ENCODE data around the gene REXO5. TPM values are rescaled to one million over a fixed set of nuclear protein-coding genes. Genes with fewer than 3 reads are reported as not detected.

Gene REXO5
- total and polyA plus RNA-seq, 9 of the 15 experiments (the other 6 are each of a cell fraction or from before 2014, with no cell fraction given) = 10.5 to 45.1 (median 25.4) TPM

- TF ChIP-seq ASH1L (IDR thresholded peaks at IDR 0.05; ENCODE audit: borderline replicate concordance, low read depth, partially characterized antibody) (peak; percentile 24), ID3 (CRISPR knock-in tag; IDR thresholded peaks at IDR 0.05) (no peak), ID3 (tag; IDR thresholded peaks at IDR 0.05) (no peak), PRMT5 (CRISPR knock-in tag; IDR thresholded peaks at IDR 0.05) (peak; percentile 10; the same call in 1 of the 2 replicates), PTBP1 (IDR thresholded peaks at IDR 0.05; ENCODE audit: low read depth, low read length) (no peak), CTBP1 (IDR thresholded peaks at IDR 0.05; ENCODE audit: borderline replicate concordance) (peak; percentile 55; the same call in 1 of the 2 replicates), ARID3A (IDR thresholded peaks at IDR 0.05; ENCODE audit: borderline replicate concordance, low read depth, low read length) (no peak), ARNT (IDR thresholded peaks at IDR 0.05) (peak; percentile 35 to 41; a peak in 1 of 4 replicates), NR2C1 (IDR thresholded peaks at IDR 0.05) (peak; percentile 86), NR2C1 (tag; IDR thresholded peaks at IDR 0.05) (peak; percentile 81), ZFP1 (CRISPR knock-in tag; IDR thresholded peaks at IDR 0.05) (no peak), ZNF507 (tag; conservative IDR thresholded peaks at IDR 0.05) (no peak), TAF9B (IDR thresholded peaks at IDR 0.05; ENCODE audit: partially characterized antibody) (peak; percentile 97), ZNF586 (CRISPR knock-in tag; conservative IDR thresholded peaks at IDR 0.05) (no peak), THRB (CRISPR knock-in tag; conservative IDR thresholded peaks at IDR 0.05) (peak; percentile 5; the same call in 1 of the 2 replicates), NCOA6 (IDR thresholded peaks at IDR 0.05) (no peak; the same call in 1 of the 2 replicates), HMG20A (CRISPR knock-in tag; conservative IDR thresholded peaks at IDR 0.05) (no peak), ZBTB1 (CRISPR knock-in tag; IDR thresholded peaks at IDR 0.05; ENCODE audit: borderline replicate concordance, low read depth) (peak; percentile 73; the same call in 1 of the 2 replicates), TGIF2 (CRISPR knock-in tag; IDR thresholded peaks at IDR 0.05) (peak; percentile 93; the same call in 1 of the 2 replicates), SNIP1 (IDR thresholded peaks at IDR 0.05; ENCODE audit: low read depth) (no peak), ERF (CRISPR knock-in tag; IDR thresholded peaks at IDR 0.05) (peak; percentile 50), CREBBP (IDR thresholded peaks at IDR 0.05; ENCODE audit: low read depth, low read length) (no peak)
Measured at GRCh38 chr16:20806168-20807050, at the start of gene REXO5, which contains the start of gene ERI2 (continued).
